Caco-2 (cell line): ENCODE data around the gene MTRR. TPM values are rescaled to one million over a fixed set of nuclear protein-coding genes. Genes with fewer than 3 reads are reported as not detected.

Experiments used
- BruUV-seq: library from RNA; stranded (reverse); fragments of 400-500 nt; replicated peaks from 2 replicates; lab custom pipeline; 2021; lab: Mats Ljungman, UMichigan
- CTCF ChIA-PET: fragments of 300-600 bp; sonication (Branson Sonifier 250); formaldehyde crosslinking; loops from one replicate; lab custom pipeline; 2022; ENCODE audit warnings: antibody characterized with exemption; lab: Charles Lee
- POLR2A ChIA-PET: fragments of 300-600 bp; sonication (Branson Sonifier 250); formaldehyde crosslinking; loops from one replicate; lab custom pipeline; 2022; ENCODE audit warnings: antibody characterized with exemption; lab: Charles Lee
- DNase-seq, 2 experiments: peaks; one replicate each; pipeline versions ENCODE4 v3.0.0 to v3.0.0-alpha.2; 2020 to 2022
- H3K27me3 ChIP-seq: replicated peaks from 2 replicates; pipeline ENCODE4 v1.6.0; 2011; ENCODE audit warnings: low read length; ENCODE audit not compliant: control insufficient read depth, insufficient read depth
- H3K36me3 ChIP-seq: 2 replicates; pipeline ENCODE4 v1.5.1; 2011; ENCODE audit warnings: low read length; ENCODE audit not compliant: control insufficient read depth, insufficient read depth
- H3K4me1 ChIP-seq: fragments of 250-450 bp; sonication (Bioruptor Pico); 2 replicates; pipeline ENCODE4 v1.5.1; 2020; ENCODE audit warnings: mild to moderate bottlenecking
- H3K4me3 ChIP-seq: 2 replicates; pipeline ENCODE4 v1.5.1; 2011; ENCODE audit warnings: low read depth, mild to moderate bottlenecking, control low read depth, low read length
- H3K9me3 ChIP-seq: fragments of 250-450 bp; sonication (Bioruptor Pico); 2 replicates; pipeline ENCODE4 v1.5.1; 2020; ENCODE audit warnings: mild to moderate bottlenecking, moderate library complexity
- H3K27ac Mint-ChIP-seq: one replicate; pipeline ENCODE4 v1.8.0; 2022; ENCODE audit warnings: mixed read lengths; ENCODE audit not compliant: unreplicated experiment
- H3K27me3 Mint-ChIP-seq: one replicate; pipeline ENCODE4 v1.8.0; 2022; ENCODE audit warnings: mixed read lengths; ENCODE audit not compliant: insufficient read depth, unreplicated experiment
- H3K36me3 Mint-ChIP-seq: one replicate; pipeline ENCODE4 v1.8.0; 2022; ENCODE audit warnings: mild to moderate bottlenecking, mixed read lengths; ENCODE audit not compliant: insufficient read depth, unreplicated experiment
- H3K4me1 Mint-ChIP-seq: one replicate; pipeline ENCODE4 v1.8.0; 2022; ENCODE audit warnings: low read depth, mixed read lengths; ENCODE audit not compliant: unreplicated experiment
- H3K4me3 Mint-ChIP-seq: one replicate; pipeline ENCODE4 v1.8.0; 2022; ENCODE audit warnings: mild to moderate bottlenecking, moderate library complexity, mixed read lengths; ENCODE audit not compliant: unreplicated experiment
- H3K9me3 Mint-ChIP-seq: one replicate; pipeline ENCODE4 v1.8.0; 2022; ENCODE audit warnings: mixed read lengths; ENCODE audit not compliant: unreplicated experiment
- intact Hi-C: fragments of 100-400 bp; cut with micrococcal nuclease; formaldehyde crosslinking; loops from one replicate; pipeline ENCODE4 v1.10.0; 2022; ENCODE audit not compliant: unreplicated experiment
- total RNA-seq: library from RNA; stranded (reverse); gene quantifications from 2 replicates; pipeline ENCODE4 v1.2.3, GENCODE V29; 2022
- TF ChIP-seq, protein P1 (sequence below), 2 experiments: fragments of 200-600 bp in 1 of 2; IDR thresholded peaks; 1 replicate in 1 of 2; 2 replicates in 1 of 2; pipeline versions ENCODE4 v1.5.1 to v1.8.0; 2011 to 2022; ENCODE audit warnings: antibody characterized with exemption in 1 of 2, control low read depth in 1 of 2, inconsistent platforms in 1 of 2, low read depth in 1 of 2, low read length in 1 of 2, mild to moderate bottlenecking in 1 of 2, moderate library complexity in 1 of 2; ENCODE audit not compliant: insufficient read depth in 1 of 2, severe bottlenecking in 1 of 2, unreplicated experiment in 1 of 2

Gene MTRR
- total RNA-seq, 1 experiment from 2014 or later: 57.6 TPM

DNA sequence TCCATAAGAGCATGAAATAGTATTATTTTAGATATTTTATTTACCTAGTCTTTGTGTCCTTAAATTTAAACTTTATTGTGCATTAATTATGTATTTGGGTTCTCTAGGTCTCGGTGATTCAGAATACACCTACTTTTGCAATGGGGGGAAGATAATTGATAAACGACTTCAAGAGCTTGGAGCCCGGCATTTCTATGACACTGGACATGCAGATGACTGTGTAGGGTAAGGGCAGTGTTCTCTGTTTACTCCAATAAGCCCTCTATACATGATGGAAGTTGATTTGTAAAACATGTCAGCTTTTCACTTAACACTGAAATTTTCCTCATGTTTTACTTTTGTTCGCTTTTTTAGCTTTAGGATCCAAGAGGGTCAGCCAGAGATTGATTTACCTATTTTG lies 6.2 kb downstream of the MTRR start:
- POLR2A ChIA-PET: no interaction called here
- CTCF ChIA-PET: no interaction called here
- intact Hi-C loops: no loop called here
- peaks cover 7% of the 10 kb centered on the region for H3K36me3 ChIP-seq
- no TSS peak for BruUV-seq
- TF ChIP-seq, protein P1, sequence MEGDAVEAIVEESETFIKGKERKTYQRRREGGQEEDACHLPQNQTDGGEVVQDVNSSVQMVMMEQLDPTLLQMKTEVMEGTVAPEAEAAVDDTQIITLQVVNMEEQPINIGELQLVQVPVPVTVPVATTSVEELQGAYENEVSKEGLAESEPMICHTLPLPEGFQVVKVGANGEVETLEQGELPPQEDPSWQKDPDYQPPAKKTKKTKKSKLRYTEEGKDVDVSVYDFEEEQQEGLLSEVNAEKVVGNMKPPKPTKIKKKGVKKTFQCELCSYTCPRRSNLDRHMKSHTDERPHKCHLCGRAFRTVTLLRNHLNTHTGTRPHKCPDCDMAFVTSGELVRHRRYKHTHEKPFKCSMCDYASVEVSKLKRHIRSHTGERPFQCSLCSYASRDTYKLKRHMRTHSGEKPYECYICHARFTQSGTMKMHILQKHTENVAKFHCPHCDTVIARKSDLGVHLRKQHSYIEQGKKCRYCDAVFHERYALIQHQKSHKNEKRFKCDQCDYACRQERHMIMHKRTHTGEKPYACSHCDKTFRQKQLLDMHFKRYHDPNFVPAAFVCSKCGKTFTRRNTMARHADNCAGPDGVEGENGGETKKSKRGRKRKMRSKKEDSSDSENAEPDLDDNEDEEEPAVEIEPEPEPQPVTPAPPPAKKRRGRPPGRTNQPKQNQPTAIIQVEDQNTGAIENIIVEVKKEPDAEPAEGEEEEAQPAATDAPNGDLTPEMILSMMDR (IDR thresholded peaks at IDR 0.05; ENCODE audit: insufficient read depth in 1 of 2, low read depth in 1 of 2, low read length in 1 of 2, severe bottlenecking in 1 of 2, unreplicated experiment in 1 of 2): no peak
- no peaks in the 10 kb centered on the region for H3K9me3 ChIP-seq
- Mint-ChIP-seq H3K27me3 (no peaks in the 10 kb centered on the region), H3K4me3 (no peak overlapping the region), H3K4me1 (no peaks in the 10 kb centered on the region), H3K36me3 (peaks cover 47% of the 10 kb centered on the region), H3K9me3 (no peaks in the 10 kb centered on the region), H3K27ac (no peak overlapping the region)
- H3K4me3 ChIP-seq: no peak overlapping the region
- H3K4me1 ChIP-seq: peaks cover 23% of the 10 kb centered on the region
- no peaks in the 10 kb centered on the region for H3K27me3 ChIP-seq
- DNase-seq: no peak

DNA sequence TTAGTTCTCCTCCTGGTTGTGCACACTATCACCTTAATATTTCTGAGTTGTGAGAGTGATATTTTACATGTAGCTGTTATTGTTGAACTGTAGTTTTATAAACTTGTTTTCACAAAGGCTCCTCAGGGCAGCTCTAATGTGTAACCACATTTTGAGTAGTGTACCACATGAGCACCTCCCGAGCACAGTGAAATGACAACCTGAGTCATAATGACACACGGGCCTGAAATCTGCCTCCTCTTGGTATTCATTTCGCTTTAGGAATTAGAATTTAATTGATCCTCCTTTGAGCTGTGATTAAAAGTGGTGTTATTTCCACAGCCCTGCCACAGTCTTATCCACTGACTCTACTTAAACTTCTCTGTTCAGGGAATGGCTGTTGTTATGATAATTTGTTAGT lies 7.9 kb downstream of the MTRR start:
- TF ChIP-seq, protein P1 (IDR thresholded peaks at IDR 0.05; ENCODE audit: insufficient read depth in 1 of 2, low read depth in 1 of 2, low read length in 1 of 2, severe bottlenecking in 1 of 2, unreplicated experiment in 1 of 2): no peak
- Mint-ChIP-seq H3K9me3 (no peaks in the 10 kb centered on the region), H3K27ac (no peak overlapping the region), H3K27me3 (no peaks in the 10 kb centered on the region), H3K4me3 (no peak overlapping the region), H3K4me1 (peaks cover 6% of the 10 kb centered on the region), H3K36me3 (peaks cover 60% of the 10 kb centered on the region)
- POLR2A ChIA-PET: no interaction called here
- no peaks in the 10 kb centered on the region for H3K9me3 ChIP-seq
- H3K36me3 ChIP-seq: peaks cover 7% of the 10 kb centered on the region
- CTCF ChIA-PET: no interaction called here
- intact Hi-C loops: no loop called here
- H3K4me3 ChIP-seq: no peak overlapping the region
- BruUV-seq: no TSS peak
- peaks cover 16% of the 10 kb centered on the region for H3K4me1 ChIP-seq
- DNase-seq: no peak
- no peaks in the 10 kb centered on the region for H3K27me3 ChIP-seq

DNA sequence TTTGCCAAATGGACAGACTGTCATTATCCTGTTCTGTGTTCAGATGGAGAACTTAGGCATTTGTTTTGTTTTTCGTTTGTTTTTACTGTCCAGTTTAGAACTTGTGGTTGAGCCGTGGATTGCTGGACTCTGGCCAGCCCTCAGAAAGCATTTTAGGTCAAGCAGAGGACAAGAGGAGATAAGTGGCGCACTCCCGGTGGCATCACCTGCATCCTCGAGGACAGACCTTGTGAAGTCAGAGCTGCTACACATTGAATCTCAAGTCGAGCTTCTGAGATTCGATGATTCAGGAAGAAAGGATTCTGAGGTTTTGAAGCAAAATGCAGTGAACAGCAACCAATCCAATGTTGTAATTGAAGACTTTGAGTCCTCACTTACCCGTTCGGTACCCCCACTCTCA lies 8.9 kb downstream of the MTRR start:
- intact Hi-C loops: no loop called here
- H3K4me1 Mint-ChIP-seq: peaks cover 6% of the 10 kb centered on the region
- DNase-seq: no peak
- TF ChIP-seq, protein P1 (IDR thresholded peaks at IDR 0.05; ENCODE audit: insufficient read depth in 1 of 2, low read depth in 1 of 2, low read length in 1 of 2, severe bottlenecking in 1 of 2, unreplicated experiment in 1 of 2): no peak
- H3K4me3 Mint-ChIP-seq: no peak overlapping the region
- Histone ChIP-seq H3K36me3 (peaks cover 8% of the 10 kb centered on the region), H3K4me3 (no peak overlapping the region), H3K27me3 (no peaks in the 10 kb centered on the region), H3K4me1 (peaks cover 16% of the 10 kb centered on the region), H3K9me3 (no peaks in the 10 kb centered on the region)
- no peaks in the 10 kb centered on the region for H3K27me3 Mint-ChIP-seq
- POLR2A ChIA-PET: no interaction called here
- no TSS peak for BruUV-seq
- CTCF ChIA-PET: no interaction called here
- H3K9me3 Mint-ChIP-seq: no peaks in the 10 kb centered on the region
- H3K27ac Mint-ChIP-seq: no peak overlapping the region
- peaks cover 65% of the 10 kb centered on the region for H3K36me3 Mint-ChIP-seq
